ENCODE results near the gene S1PR1.

Gene S1PR1

GRCh38 chr1:101280049-101280592 lies 43.3 kb downstream of the S1PR1 start:
- DNase-seq (ENCODE audit: low read depth), result no peak
- no peak for TF ChIP-seq CTCF (conservative IDR thresholded peaks at IDR 0.05; ENCODE audit: low read depth, low read length)
- H3K4me3 ChIP-seq (ENCODE audit: low read depth, low read length), result no peak overlapping the region

GRCh38 chr1:101280942-101281654 lies 44.3 kb downstream of the S1PR1 start:
- TF ChIP-seq CTCF (conservative IDR thresholded peaks at IDR 0.05; ENCODE audit: low read depth, low read length), result no peak
- DNase-seq (ENCODE audit: low read depth), result no peak
- H3K4me3 ChIP-seq (ENCODE audit: low read depth, low read length), result no peak overlapping the region

- H3K4me3 ChIP-seq (ENCODE audit: low read depth, low read length), result no peak overlapping the region
- no peak for DNase-seq (ENCODE audit: low read depth)
- no peak for TF ChIP-seq CTCF (conservative IDR thresholded peaks at IDR 0.05; ENCODE audit: low read depth, low read length)
Observed at GRCh38 chr1:101281751-101282150, 44.9 kb downstream of the S1PR1 start.

- DNase-seq (ENCODE audit: low read depth), result peak; percentile 82
- no peak for TF ChIP-seq CTCF (conservative IDR thresholded peaks at IDR 0.05; ENCODE audit: low read depth, low read length)
Observed at GRCh38 chr1:101282314-101283038, 45.7 kb downstream of the S1PR1 start.

GRCh38 chr1:101283443-101283842 lies 46.6 kb downstream of the S1PR1 start:
- no peak for TF ChIP-seq CTCF (conservative IDR thresholded peaks at IDR 0.05; ENCODE audit: low read depth, low read length)
- H3K4me3 ChIP-seq (ENCODE audit: low read depth, low read length), result no peak overlapping the region
- no peak for DNase-seq (ENCODE audit: low read depth)

More at GRCh38 chr1:101282314-101283038, 45.7 kb downstream of the S1PR1 start:
- no peak overlapping the region for H3K4me3 ChIP-seq (ENCODE audit: low read depth, low read length)

- no peak overlapping the region for H3K4me3 ChIP-seq (ENCODE audit: low read depth, low read length)
- no peak for DNase-seq (ENCODE audit: low read depth)
- TF ChIP-seq CTCF (conservative IDR thresholded peaks at IDR 0.05; ENCODE audit: low read depth, low read length), result no peak
Observed at GRCh38 chr1:101284021-101284420, 47.2 kb downstream of the S1PR1 start.
